ENCODE measurements around the gene POP5.

The POP5 gene

DNA sequence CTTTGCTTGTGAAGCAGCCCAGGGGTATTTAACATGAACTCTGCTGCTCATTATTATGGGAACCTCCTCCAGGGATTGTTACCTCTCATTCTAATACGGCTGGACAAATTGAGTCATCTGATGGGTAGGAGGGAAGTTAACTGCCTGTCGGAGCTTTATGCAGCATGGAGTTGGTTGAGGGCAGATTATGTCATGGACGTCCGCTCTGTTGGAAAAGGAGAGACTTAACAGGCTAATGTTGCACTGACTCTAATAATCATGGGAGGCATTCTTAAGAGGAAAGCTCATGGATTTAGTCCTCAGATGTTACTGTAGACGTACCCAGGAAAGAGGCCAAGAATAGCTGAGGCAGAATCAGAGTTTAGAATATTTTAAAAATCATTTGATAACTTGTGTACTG is 9.9 kb downstream of the POP5 start:
- H3K9me3 ChIP-seq (ENCODE audit: control insufficient read depth, low read length) = no peaks in the 10 kb centered on the region
- 86% methylated on average over 5 of the region's 5 CpGs for WGBS, 2 experiments
- no peaks in the 10 kb centered on the region for H3K4me1 ChIP-seq (ENCODE audit: control insufficient read depth, insufficient read depth, low read length)
- H3K27me3 ChIP-seq (ENCODE audit: control insufficient read depth, insufficient read depth, low read length, poor library complexity, severe bottlenecking) = no peaks in the 10 kb centered on the region
- H3K36me3 ChIP-seq (ENCODE audit: control insufficient read depth, insufficient read depth, low read length) = peaks cover 61% of the 10 kb centered on the region
- H3K4me3 ChIP-seq (ENCODE audit: insufficient read depth, low read depth, low read length) = no peak overlapping the region
- no peak overlapping the region for H3K27ac ChIP-seq (ENCODE audit: insufficient read depth, low read depth, low read length, poor library complexity, severe bottlenecking)

GRCh38 chr12:120563495-120563894 is 17.7 kb downstream of the POP5 start:
- no peak overlapping the region for H3K27ac ChIP-seq (ENCODE audit: insufficient read depth, low read depth, low read length, poor library complexity, severe bottlenecking)
- H3K9me3 ChIP-seq (ENCODE audit: control insufficient read depth, low read length) = no peaks in the 10 kb centered on the region
- H3K36me3 ChIP-seq (ENCODE audit: control insufficient read depth, insufficient read depth, low read length) = peaks cover 75% of the 10 kb centered on the region
- no peak overlapping the region for H3K4me3 ChIP-seq (ENCODE audit: insufficient read depth, low read depth, low read length)
- no peaks in the 10 kb centered on the region for H3K27me3 ChIP-seq (ENCODE audit: control insufficient read depth, insufficient read depth, low read length, poor library complexity, severe bottlenecking)
- WGBS, 2 experiments = 96% methylated on average over 11 of the region's 11 CpGs
- no peaks in the 10 kb centered on the region for H3K4me1 ChIP-seq (ENCODE audit: control insufficient read depth, insufficient read depth, low read length)

- no peaks in the 10 kb centered on the region for H3K27me3 ChIP-seq (ENCODE audit: control insufficient read depth, insufficient read depth, low read length, poor library complexity, severe bottlenecking)
- WGBS, 2 experiments = 95 to 96% methylated on average over 8 of the region's 8 CpGs
- H3K27ac ChIP-seq (ENCODE audit: insufficient read depth, low read depth, low read length, poor library complexity, severe bottlenecking) = no peak overlapping the region
- H3K9me3 ChIP-seq (ENCODE audit: control insufficient read depth, low read length) = no peaks in the 10 kb centered on the region
- no peak overlapping the region for H3K4me3 ChIP-seq (ENCODE audit: insufficient read depth, low read depth, low read length)
- peaks cover 70% of the 10 kb centered on the region for H3K36me3 ChIP-seq (ENCODE audit: control insufficient read depth, insufficient read depth, low read length)
- H3K4me1 ChIP-seq (ENCODE audit: control insufficient read depth, insufficient read depth, low read length) = no peaks in the 10 kb centered on the region
These were observed 18.3 kb downstream of the POP5 start for GRCh38 chr12:120562906-120563305.

DNA sequence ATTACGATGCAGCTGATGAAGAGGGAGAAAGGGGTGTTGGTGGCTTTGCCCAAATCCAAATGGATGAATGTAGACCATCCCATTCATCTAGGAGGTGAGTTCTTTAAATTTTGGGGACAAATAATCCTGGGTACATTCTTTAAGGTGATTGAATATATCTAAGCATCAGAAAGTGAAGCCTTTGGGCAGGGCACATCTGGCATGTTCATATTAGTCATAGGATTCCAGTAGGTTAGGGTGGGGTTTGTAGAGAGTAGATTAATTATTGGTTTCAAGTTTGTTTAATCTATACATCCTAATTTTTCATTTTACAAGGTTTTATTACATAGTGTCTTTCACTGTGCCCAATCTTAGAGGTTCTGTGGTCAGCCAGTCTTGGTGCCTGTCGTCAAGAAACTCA is 23.6 kb downstream of the POP5 start:
- Histone ChIP-seq H3K27me3 (ENCODE audit: control insufficient read depth, insufficient read depth, low read length, poor library complexity, severe bottlenecking) (no peaks in the 10 kb centered on the region), H3K9me3 (ENCODE audit: control insufficient read depth, low read length) (no peaks in the 10 kb centered on the region), H3K36me3 (ENCODE audit: control insufficient read depth, insufficient read depth, low read length) (peaks cover 42% of the 10 kb centered on the region), H3K4me1 (ENCODE audit: control insufficient read depth, insufficient read depth, low read length) (no peaks in the 10 kb centered on the region), H3K27ac (ENCODE audit: insufficient read depth, low read depth, low read length, poor library complexity, severe bottlenecking) (no peak overlapping the region), H3K4me3 (ENCODE audit: insufficient read depth, low read depth, low read length) (no peak overlapping the region)
- 97 to 98% methylated on average over 2 of the region's 2 CpGs for WGBS, 2 experiments

DNA sequence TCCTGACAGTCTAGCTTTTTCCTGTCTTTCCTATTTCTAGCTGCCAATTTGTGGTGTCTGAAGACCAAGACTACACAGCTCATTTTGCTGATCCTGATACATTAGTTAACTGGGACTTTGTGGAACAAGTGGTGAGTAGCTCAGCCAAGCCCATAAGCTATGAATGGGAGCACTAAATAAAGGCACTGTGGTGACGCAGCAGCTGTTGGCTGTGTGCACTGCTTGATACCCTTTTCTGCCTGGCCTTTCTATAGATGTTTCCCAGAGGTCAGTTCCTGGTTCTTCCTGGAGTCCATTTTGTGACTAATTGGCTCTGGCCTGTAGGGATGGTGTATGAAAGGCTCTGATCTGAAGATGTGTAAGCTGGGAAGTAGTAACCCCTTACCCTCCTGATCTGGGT is 26.5 kb downstream of the POP5 start:
- peaks cover 29% of the 10 kb centered on the region for H3K36me3 ChIP-seq (ENCODE audit: control insufficient read depth, insufficient read depth, low read length)
- no peak overlapping the region for H3K27ac ChIP-seq (ENCODE audit: insufficient read depth, low read depth, low read length, poor library complexity, severe bottlenecking)

DNA sequence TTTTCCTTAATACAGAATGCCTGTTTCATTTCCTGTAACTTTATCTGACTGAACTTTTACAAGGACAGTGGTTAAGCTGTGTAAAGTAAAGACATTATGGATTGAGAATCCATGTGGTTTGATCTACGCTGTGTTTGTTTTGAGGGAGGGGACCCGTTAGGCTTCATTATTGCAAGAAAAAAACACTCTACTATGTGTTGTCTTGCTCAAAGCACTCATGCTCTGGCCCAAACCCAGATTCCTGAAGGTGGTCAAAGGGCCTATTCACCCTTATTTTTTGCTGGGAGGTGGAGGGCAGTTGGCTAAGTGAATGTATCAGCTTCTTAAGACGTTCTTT is 35.2 kb downstream of the POP5 start:
- H3K36me3 ChIP-seq (ENCODE audit: control insufficient read depth, insufficient read depth, low read length) = peaks cover 23% of the 10 kb centered on the region
- 89 to 95% methylated on average over 3 of the region's 3 CpGs for WGBS, 2 experiments
- no peaks in the 10 kb centered on the region for H3K27me3 ChIP-seq (ENCODE audit: control insufficient read depth, insufficient read depth, low read length, poor library complexity, severe bottlenecking)
- H3K4me3 ChIP-seq (ENCODE audit: insufficient read depth, low read depth, low read length) = no peak overlapping the region
- no peaks in the 10 kb centered on the region for H3K9me3 ChIP-seq (ENCODE audit: control insufficient read depth, low read length)
- no peak overlapping the region for H3K27ac ChIP-seq (ENCODE audit: insufficient read depth, low read depth, low read length, poor library complexity, severe bottlenecking)
- H3K4me1 ChIP-seq (ENCODE audit: control insufficient read depth, insufficient read depth, low read length) = no peaks in the 10 kb centered on the region

More for the DNA sequence above, 26.5 kb downstream of the POP5 start:
- no peaks in the 10 kb centered on the region for H3K9me3 ChIP-seq (ENCODE audit: control insufficient read depth, low read length)
- no peaks in the 10 kb centered on the region for H3K4me1 ChIP-seq (ENCODE audit: control insufficient read depth, insufficient read depth, low read length)
- WGBS, 2 experiments = 93 to 100% methylated on average over 1 of the region's 1 CpG
- no peak overlapping the region for H3K4me3 ChIP-seq (ENCODE audit: insufficient read depth, low read depth, low read length)
- H3K27me3 ChIP-seq (ENCODE audit: control insufficient read depth, insufficient read depth, low read length, poor library complexity, severe bottlenecking) = no peaks in the 10 kb centered on the region

GRCh38 chr12:120544691-120545090 is 36.5 kb downstream of the POP5 start:
- Histone ChIP-seq H3K27me3 (ENCODE audit: control insufficient read depth, insufficient read depth, low read length, poor library complexity, severe bottlenecking) (no peaks in the 10 kb centered on the region), H3K36me3 (ENCODE audit: control insufficient read depth, insufficient read depth, low read length) (peaks cover 23% of the 10 kb centered on the region), H3K4me3 (ENCODE audit: insufficient read depth, low read depth, low read length) (no peak overlapping the region), H3K27ac (ENCODE audit: insufficient read depth, low read depth, low read length, poor library complexity, severe bottlenecking) (no peak overlapping the region), H3K9me3 (ENCODE audit: control insufficient read depth, low read length) (no peaks in the 10 kb centered on the region), H3K4me1 (ENCODE audit: control insufficient read depth, insufficient read depth, low read length) (no peaks in the 10 kb centered on the region)
- WGBS, 2 experiments = 96% methylated on average over 3 of the region's 3 CpGs; no CpG with 5 or more reads in 1 of the 2 experiments

GRCh38 chr12:120542166-120542565 is 39.0 kb downstream of the POP5 start:
- no peak overlapping the region for H3K27ac ChIP-seq (ENCODE audit: insufficient read depth, low read depth, low read length, poor library complexity, severe bottlenecking)
- H3K36me3 ChIP-seq (ENCODE audit: control insufficient read depth, insufficient read depth, low read length) = peaks cover 12% of the 10 kb centered on the region
- H3K9me3 ChIP-seq (ENCODE audit: control insufficient read depth, low read length) = no peaks in the 10 kb centered on the region
- H3K27me3 ChIP-seq (ENCODE audit: control insufficient read depth, insufficient read depth, low read length, poor library complexity, severe bottlenecking) = no peaks in the 10 kb centered on the region
- H3K4me3 ChIP-seq (ENCODE audit: insufficient read depth, low read depth, low read length) = no peak overlapping the region
- WGBS, 2 experiments = 93 to 95% methylated on average over 5 of the region's 5 CpGs
- H3K4me1 ChIP-seq (ENCODE audit: control insufficient read depth, insufficient read depth, low read length) = no peaks in the 10 kb centered on the region

DNA sequence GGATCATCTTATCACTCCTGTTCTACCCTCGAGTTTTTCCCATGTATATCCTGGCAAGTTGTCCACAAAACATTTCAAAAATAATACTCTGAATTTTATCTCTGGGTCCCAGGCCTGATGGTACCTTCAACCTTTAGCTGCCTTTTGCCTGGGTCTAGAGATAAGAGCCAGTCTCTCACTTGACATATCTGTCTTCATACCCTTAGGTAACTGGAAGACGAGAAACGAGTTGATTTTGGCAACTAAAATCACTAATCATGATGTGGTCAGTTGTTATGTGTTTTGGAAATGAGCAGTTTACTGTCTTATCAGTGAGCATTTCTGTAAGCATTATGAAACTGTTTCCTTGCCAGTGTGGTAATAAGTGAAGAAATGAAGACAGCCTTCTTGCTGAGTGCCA is 40.8 kb downstream of the POP5 start:
- no peak overlapping the region for H3K27ac ChIP-seq (ENCODE audit: insufficient read depth, low read depth, low read length, poor library complexity, severe bottlenecking)
- WGBS, 2 experiments = 91 to 96% methylated on average over 3 of the region's 3 CpGs

GRCh38 chr12:120539303-120539702 is 41.9 kb downstream of the POP5 start:
- H3K36me3 ChIP-seq (ENCODE audit: control insufficient read depth, insufficient read depth, low read length) = peaks cover 6% of the 10 kb centered on the region
- no peak overlapping the region for H3K4me3 ChIP-seq (ENCODE audit: insufficient read depth, low read depth, low read length)
- H3K9me3 ChIP-seq (ENCODE audit: control insufficient read depth, low read length) = no peaks in the 10 kb centered on the region
- H3K4me1 ChIP-seq (ENCODE audit: control insufficient read depth, insufficient read depth, low read length) = peaks cover 9% of the 10 kb centered on the region
- H3K27ac ChIP-seq (ENCODE audit: insufficient read depth, low read depth, low read length, poor library complexity, severe bottlenecking) = no peak overlapping the region
- WGBS, 2 experiments = 93 to 98% methylated on average over 1 of the region's 1 CpG
- H3K27me3 ChIP-seq (ENCODE audit: control insufficient read depth, insufficient read depth, low read length, poor library complexity, severe bottlenecking) = no peaks in the 10 kb centered on the region

More for the DNA sequence above, 40.8 kb downstream of the POP5 start:
- Histone ChIP-seq H3K27me3 (ENCODE audit: control insufficient read depth, insufficient read depth, low read length, poor library complexity, severe bottlenecking) (no peaks in the 10 kb centered on the region), H3K4me1 (ENCODE audit: control insufficient read depth, insufficient read depth, low read length) (peaks cover 9% of the 10 kb centered on the region), H3K36me3 (ENCODE audit: control insufficient read depth, insufficient read depth, low read length) (peaks cover 6% of the 10 kb centered on the region), H3K9me3 (ENCODE audit: control insufficient read depth, low read length) (no peaks in the 10 kb centered on the region), H3K4me3 (ENCODE audit: insufficient read depth, low read depth, low read length) (no peak overlapping the region)

All from ectodermal cell (in vitro differentiated cells).